GM23338 (cell line): Measurements from ENCODE around the gene GPR83. TPM values are rescaled to one million over a fixed set of nuclear protein-coding genes. Genes with fewer than 3 reads are reported as not detected.

Source experiments
- ATAC-seq: fragments of 200-7000 bp; cut with Tn5 transposase; 3 replicates; pipeline ENCODE4 v1.9.1; 2020
- DNase-seq: peaks from one replicate; pipeline ENCODE4 v3.0.0-alpha.2; 2015; ENCODE audit warnings: low spot score
- H2AFZ ChIP-seq: fragments of 200-600 bp; sonication (generic); 2 replicates; pipeline ENCODE4 v1.8.0; 2016; ENCODE audit warnings: antibody characterized with exemption, mild to moderate bottlenecking, moderate library complexity
- H3F3A ChIP-seq: fragments of 200-600 bp; sonication (generic); replicated peaks from 2 replicates; pipeline ENCODE4 v1.8.0; 2017; ENCODE audit warnings: antibody characterized with exemption, mixed run types, low read depth
- H3K27ac ChIP-seq: fragments of 200-600 bp; sonication (generic); 2 replicates; pipeline ENCODE4 v1.6.1; 2016; ENCODE audit warnings: low read depth
- H3K27me3 ChIP-seq: fragments of 200-600 bp; sonication (generic); 2 replicates; pipeline ENCODE4 v1.8.0; 2016; ENCODE audit warnings: mild to moderate bottlenecking, mixed run types, moderate library complexity; ENCODE audit not compliant: insufficient read depth
- H3K36me3 ChIP-seq: fragments of 200-600 bp; sonication (generic); 2 replicates; pipeline ENCODE4 v1.8.0; 2016; ENCODE audit warnings: mild to moderate bottlenecking; ENCODE audit not compliant: insufficient read depth
- H3K4me1 ChIP-seq: fragments of 200-600 bp; sonication (generic); 2 replicates; pipeline ENCODE4 v1.8.0; 2016; ENCODE audit warnings: mild to moderate bottlenecking, moderate library complexity; ENCODE audit not compliant: insufficient read depth
- H3K4me2 ChIP-seq: fragments of 200-600 bp; sonication (generic); 2 replicates; pipeline ENCODE4 v1.7.1; 2017; ENCODE audit warnings: mixed run types
- H3K4me3 ChIP-seq: fragments of 200-600 bp; sonication (generic); 2 replicates; pipeline ENCODE4 v1.6.1; 2016; ENCODE audit warnings: mixed run types
- H3K79me2 ChIP-seq: fragments of 200-600 bp; sonication (generic); replicated peaks from 2 replicates; pipeline ENCODE4 v1.8.0; 2017; ENCODE audit warnings: mild to moderate bottlenecking; ENCODE audit not compliant: insufficient read depth
- H3K9me2 ChIP-seq: fragments of 200-600 bp; sonication (generic); 2 replicates; pipeline ENCODE4 v1.8.0; 2017; ENCODE audit not compliant: insufficient read depth
- H4K20me1 ChIP-seq: fragments of 200-600 bp; sonication (generic); replicated peaks from 2 replicates; pipeline ENCODE4 v1.8.0; 2017; ENCODE audit warnings: mild to moderate bottlenecking; ENCODE audit not compliant: insufficient read depth
- H3K27ac Mint-ChIP-seq: 2 replicates; pipeline ENCODE4 v1.8.0; 2020; ENCODE audit warnings: inconsistent platforms, mild to moderate bottlenecking, moderate library complexity, mixed read lengths
- H3K27me3 Mint-ChIP-seq: 3 replicates; pipeline ENCODE4 v1.8.0; 2022; ENCODE audit warnings: low read depth, mild to moderate bottlenecking, moderate library complexity, mixed read lengths, inconsistent platforms; ENCODE audit not compliant: insufficient read depth, poor library complexity
- H3K36me3 Mint-ChIP-seq: 3 replicates; pipeline ENCODE4 v1.8.0; 2021; ENCODE audit warnings: low read depth, mild to moderate bottlenecking, inconsistent platforms, moderate library complexity, mixed read lengths
- H3K4me1 Mint-ChIP-seq: 3 replicates; pipeline ENCODE4 v1.8.0; 2020; ENCODE audit warnings: mild to moderate bottlenecking, inconsistent platforms, mixed read lengths
- H3K4me3 Mint-ChIP-seq: 3 replicates; pipeline ENCODE4 v1.8.0; 2021; ENCODE audit warnings: moderate library complexity, mild to moderate bottlenecking, inconsistent platforms, mixed read lengths
- H3K9me3 Mint-ChIP-seq: 3 replicates; pipeline ENCODE4 v1.8.0; 2020; ENCODE audit warnings: moderate library complexity, mild to moderate bottlenecking, inconsistent platforms, mixed read lengths
- CREB1 ChIP-seq: fragments of 250-450 bp; sonication (Bioruptor Pico); IDR thresholded peaks from 2 replicates; pipeline ENCODE4 v1.5.0; 2020; ENCODE audit warnings: low read depth, mild to moderate bottlenecking, moderate library complexity
- CTCF ChIP-seq, 2 experiments: fragments of 200-600 bp in 1 of 2; sonication (generic) in 1 of 2; conservative IDR thresholded peaks; 2 replicates each; pipeline versions ENCODE4 v1.5.1 to v1.6.1; 2016 to 2017; ENCODE audit warnings: antibody characterized with exemption in 2 of 2, low read depth in 2 of 2, mild to moderate bottlenecking in 2 of 2, moderate library complexity in 1 of 2
- EZH2 ChIP-seq: fragments of 200-600 bp; sonication (generic); IDR thresholded peaks from one replicate; pipeline ENCODE4 v1.8.0; 2017; ENCODE audit warnings: antibody characterized with exemption, mild to moderate bottlenecking, low read depth; ENCODE audit not compliant: unreplicated experiment
- JUNB ChIP-seq: IDR thresholded peaks from one replicate; pipeline ENCODE4 v1.6.1; 2016; ENCODE audit warnings: antibody characterized with exemption; ENCODE audit not compliant: unreplicated experiment
- NANOG ChIP-seq: IDR thresholded peaks from 2 replicates; pipeline ENCODE4 v1.6.1; 2016; ENCODE audit warnings: antibody characterized with exemption, borderline replicate concordance
- POLR2AphosphoS5 ChIP-seq: IDR thresholded peaks from 2 replicates; pipeline ENCODE4 v1.6.1; 2016; ENCODE audit warnings: antibody characterized with exemption, low read depth
- REST ChIP-seq: IDR thresholded peaks from one replicate; pipeline ENCODE4 v1.6.1; 2018; ENCODE audit warnings: antibody characterized with exemption; ENCODE audit not compliant: unreplicated experiment
- STAT1 ChIP-seq: IDR thresholded peaks from one replicate; pipeline ENCODE4 v1.6.1; 2016; ENCODE audit warnings: antibody characterized with exemption; ENCODE audit not compliant: unreplicated experiment
- ZNF114 ChIP-seq: fragments of 250-450 bp; sonication (Bioruptor Pico); IDR thresholded peaks from 2 replicates; pipeline ENCODE4 v1.5.0; 2020; ENCODE audit warnings: mild to moderate bottlenecking, moderate library complexity
- ZNF331 ChIP-seq: fragments of 250-450 bp; sonication (Bioruptor Pico); IDR thresholded peaks from 2 replicates; pipeline ENCODE4 v1.5.0; 2020; ENCODE audit warnings: low read depth, mild to moderate bottlenecking, moderate library complexity
- ZNF462 ChIP-seq: fragments of 250-450 bp; sonication (Bioruptor Pico); IDR thresholded peaks from 2 replicates; pipeline ENCODE4 v1.5.0; 2020; ENCODE audit warnings: mild to moderate bottlenecking, moderate library complexity
- polyA plus RNA-seq: library from polyadenylated mRNA; unstranded; fragments of >200 nt; fragmentation: Nextera tagmentation; extraction: Ambion mirVana; gene quantifications from 2 replicates; pipeline ENCODE4 v1.2.1, GENCODE V29; 2016
- total RNA-seq: library from RNA; depleted of rRNA; stranded (reverse); fragments of >200 nt; shearing (Covaris generic); gene quantifications from 2 replicates; pipeline ENCODE4 v1.2.3, GENCODE V29; 2014

Gene GPR83
- total and polyA plus RNA-seq, 2 experiments from 2014 or later: 0.17 to 0.18 TPM

GRCh38 chr11:94449029-94449428, 47.8 kb upstream of the GPR83 start (continued):
- TF ChIP-seq POLR2AphosphoS5 (no peak), ZNF331 (no peak), JUNB (no peak), ZNF114 (CRISPR knock-in tag) (no peak), REST (no peak), NANOG (no peak), CTCF (conservative IDR thresholded peaks at IDR 0.05; ENCODE audit: low read depth in 2 of 2) (no peak), EZH2 (no peak)

GRCh38 chr11:94447149-94447548, 45.9 kb upstream of the GPR83 start:
- no peaks in the 10 kb centered on the region for H3K4me1 ChIP-seq
- Mint-ChIP-seq H3K36me3 (peaks cover 18% of the 10 kb centered on the region), H3K4me1 (no peaks in the 10 kb centered on the region), H3K27me3 (no peaks in the 10 kb centered on the region), H3K9me3 (no peaks in the 10 kb centered on the region), H3K27ac (no peak overlapping the region), H3K4me3 (no peak overlapping the region)
- no peak for DNase-seq
- no peak overlapping the region for H3K27ac ChIP-seq
- no peaks in the 10 kb centered on the region for H3K27me3 ChIP-seq
- H4K20me1 ChIP-seq: no peaks in the 10 kb centered on the region
- no peaks in the 10 kb centered on the region for H3K9me2 ChIP-seq
- no peak overlapping the region for H3K4me3 ChIP-seq
- no peaks in the 10 kb centered on the region for H3F3A ChIP-seq
- no peak overlapping the region for H2AFZ ChIP-seq
- no peaks in the 10 kb centered on the region for H3K79me2 ChIP-seq
- ATAC-seq: no peak
- H3K36me3 ChIP-seq: peaks cover 12% of the 10 kb centered on the region; the same call in 1 of the 2 replicates
- H3K4me2 ChIP-seq: no peak overlapping the region
- TF ChIP-seq NANOG (no peak), EZH2 (no peak), STAT1 (no peak), REST (no peak), ZNF462 (CRISPR knock-in tag) (no peak), CREB1 (no peak), POLR2AphosphoS5 (no peak)
